Measurements from ENCODE around the gene KIT. TPM values are rescaled to one million over a fixed set of nuclear protein-coding genes. Genes with fewer than 3 reads are reported as not detected.

KIT gene
- total RNA-seq, 1 experiment from 2014 or later = not detected

DNA sequence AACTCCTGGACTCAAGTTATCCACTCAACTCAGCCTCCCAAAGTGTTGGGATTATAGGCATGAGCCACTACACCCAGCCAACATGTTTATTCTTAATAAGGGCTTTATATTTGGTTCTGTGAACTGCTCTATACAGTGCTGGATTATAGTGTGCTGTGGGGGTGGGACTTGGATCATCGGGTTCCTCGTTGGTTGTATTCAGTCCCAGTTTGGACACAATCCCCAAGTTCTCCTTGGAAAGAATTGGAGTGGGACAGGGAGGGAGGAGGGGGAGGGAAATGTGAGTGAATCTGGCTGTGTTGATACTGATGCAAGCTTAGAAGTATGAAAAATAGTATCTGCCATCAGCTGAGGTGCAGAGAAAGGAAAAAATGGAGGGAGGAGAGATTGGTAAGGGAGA, 121.3 kb downstream of the KIT start:
- Mint-ChIP-seq H3K9me3 (ENCODE audit: unreplicated experiment) (no peaks in the 10 kb centered on the region), H3K36me3 (ENCODE audit: insufficient read depth, unreplicated experiment) (no peaks in the 10 kb centered on the region), H3K4me1 (ENCODE audit: insufficient read depth, unreplicated experiment) (no peaks in the 10 kb centered on the region), H3K4me3 (ENCODE audit: unreplicated experiment) (no peak overlapping the region), H3K27me3 (ENCODE audit: insufficient read depth, unreplicated experiment) (peaks cover 11% of the 10 kb centered on the region), H3K27ac (ENCODE audit: low read depth, unreplicated experiment) (no peak overlapping the region)
- POLR2A ChIA-PET = interaction anchor here (1.4 kb wide), 1 partner anchor 12 kb away, joined by 3 read pairs; no protein-coding TSS in a partner anchor
- TF ChIP-seq, protein P1, sequence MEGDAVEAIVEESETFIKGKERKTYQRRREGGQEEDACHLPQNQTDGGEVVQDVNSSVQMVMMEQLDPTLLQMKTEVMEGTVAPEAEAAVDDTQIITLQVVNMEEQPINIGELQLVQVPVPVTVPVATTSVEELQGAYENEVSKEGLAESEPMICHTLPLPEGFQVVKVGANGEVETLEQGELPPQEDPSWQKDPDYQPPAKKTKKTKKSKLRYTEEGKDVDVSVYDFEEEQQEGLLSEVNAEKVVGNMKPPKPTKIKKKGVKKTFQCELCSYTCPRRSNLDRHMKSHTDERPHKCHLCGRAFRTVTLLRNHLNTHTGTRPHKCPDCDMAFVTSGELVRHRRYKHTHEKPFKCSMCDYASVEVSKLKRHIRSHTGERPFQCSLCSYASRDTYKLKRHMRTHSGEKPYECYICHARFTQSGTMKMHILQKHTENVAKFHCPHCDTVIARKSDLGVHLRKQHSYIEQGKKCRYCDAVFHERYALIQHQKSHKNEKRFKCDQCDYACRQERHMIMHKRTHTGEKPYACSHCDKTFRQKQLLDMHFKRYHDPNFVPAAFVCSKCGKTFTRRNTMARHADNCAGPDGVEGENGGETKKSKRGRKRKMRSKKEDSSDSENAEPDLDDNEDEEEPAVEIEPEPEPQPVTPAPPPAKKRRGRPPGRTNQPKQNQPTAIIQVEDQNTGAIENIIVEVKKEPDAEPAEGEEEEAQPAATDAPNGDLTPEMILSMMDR (IDR thresholded peaks at IDR 0.05; ENCODE audit: unreplicated experiment) = no peak
- intact Hi-C loops (cut with micrococcal nuclease) = no loop called here
- no TSS peak for BruUV-seq (replicated peaks)
- CTCF ChIA-PET = no interaction called here
- DNase-seq (ENCODE audit: unreplicated experiment) = no peak

DNA sequence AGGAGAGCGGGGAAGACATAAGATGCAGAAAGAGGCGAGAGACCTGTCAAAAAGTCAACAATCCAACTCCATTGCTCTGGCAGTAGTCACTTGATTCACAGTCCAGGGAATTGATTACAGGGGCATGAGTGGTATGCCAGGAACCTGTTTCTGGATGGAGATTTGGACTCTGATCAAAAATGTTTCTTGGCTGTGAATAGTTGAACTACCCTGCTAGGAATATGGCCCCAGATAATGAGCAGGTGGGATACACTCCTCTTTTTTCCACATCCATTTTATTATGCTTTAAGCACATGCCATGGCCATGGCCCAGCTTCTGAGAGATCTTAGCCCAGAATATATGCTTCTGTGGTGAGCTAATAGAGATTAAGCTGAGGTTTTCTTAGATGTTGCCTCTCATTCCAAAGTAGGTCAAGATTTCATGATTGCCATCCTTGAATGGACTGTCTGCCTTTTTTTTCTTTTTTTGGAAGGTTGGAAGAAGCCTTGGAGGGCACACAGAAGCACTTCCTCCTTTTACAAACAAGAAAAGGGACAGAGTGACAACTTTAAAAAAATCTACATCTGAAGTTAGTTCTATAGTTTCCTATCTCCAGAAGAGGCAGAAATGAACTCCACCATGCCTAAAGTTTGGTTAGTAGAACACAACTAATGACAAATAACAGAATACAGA, 121.9 kb downstream of the KIT start:
- no TSS peak for BruUV-seq (replicated peaks)

GRCh38 chr4:54780149-54780495, 122.4 kb downstream of the KIT start:
- intact Hi-C loops (cut with micrococcal nuclease) = no loop called here

More for the DNA sequence above, 121.9 kb downstream of the KIT start:
- intact Hi-C loops (cut with micrococcal nuclease) = no loop called here
- ChIA-PET POLR2A (no interaction called here), CTCF (no interaction called here)
- Mint-ChIP-seq H3K27ac (ENCODE audit: low read depth, unreplicated experiment) (no peak overlapping the region), H3K4me1 (ENCODE audit: insufficient read depth, unreplicated experiment) (no peaks in the 10 kb centered on the region), H3K36me3 (ENCODE audit: insufficient read depth, unreplicated experiment) (no peaks in the 10 kb centered on the region), H3K27me3 (ENCODE audit: insufficient read depth, unreplicated experiment) (peaks cover 11% of the 10 kb centered on the region), H3K9me3 (ENCODE audit: unreplicated experiment) (no peaks in the 10 kb centered on the region), H3K4me3 (ENCODE audit: unreplicated experiment) (no peak overlapping the region)
- DNase-seq (ENCODE audit: unreplicated experiment) = no peak
- TF ChIP-seq, protein P1 (IDR thresholded peaks at IDR 0.05; ENCODE audit: unreplicated experiment) = no peak

GRCh38 chr4:54781756-54782155, 124.0 kb downstream of the KIT start:
- H3K36me3 Mint-ChIP-seq (ENCODE audit: insufficient read depth, unreplicated experiment) = no peaks in the 10 kb centered on the region
- ChIA-PET POLR2A (no interaction called here), CTCF (no interaction called here)
- no peak overlapping the region for H3K27ac Mint-ChIP-seq (ENCODE audit: low read depth, unreplicated experiment)
- BruUV-seq (replicated peaks) = no TSS peak
- intact Hi-C loops (cut with micrococcal nuclease) = no loop called here
- peaks cover 5% of the 10 kb centered on the region for H3K27me3 Mint-ChIP-seq (ENCODE audit: insufficient read depth, unreplicated experiment)
- no peak overlapping the region for H3K4me3 Mint-ChIP-seq (ENCODE audit: unreplicated experiment)
- H3K9me3 Mint-ChIP-seq (ENCODE audit: unreplicated experiment) = no peaks in the 10 kb centered on the region
- no peaks in the 10 kb centered on the region for H3K4me1 Mint-ChIP-seq (ENCODE audit: insufficient read depth, unreplicated experiment)
- no peak for DNase-seq (ENCODE audit: unreplicated experiment)
- TF ChIP-seq, protein P1 (IDR thresholded peaks at IDR 0.05; ENCODE audit: unreplicated experiment) = no peak

More at GRCh38 chr4:54780149-54780495, 122.4 kb downstream of the KIT start:
- Mint-ChIP-seq H3K27me3 (ENCODE audit: insufficient read depth, unreplicated experiment) (peaks cover 11% of the 10 kb centered on the region), H3K27ac (ENCODE audit: low read depth, unreplicated experiment) (no peak overlapping the region), H3K9me3 (ENCODE audit: unreplicated experiment) (no peaks in the 10 kb centered on the region), H3K36me3 (ENCODE audit: insufficient read depth, unreplicated experiment) (no peaks in the 10 kb centered on the region), H3K4me1 (ENCODE audit: insufficient read depth, unreplicated experiment) (no peaks in the 10 kb centered on the region), H3K4me3 (ENCODE audit: unreplicated experiment) (no peak overlapping the region)
- CTCF ChIA-PET = no interaction called here
- TF ChIP-seq, protein P1 (IDR thresholded peaks at IDR 0.05; ENCODE audit: unreplicated experiment) = no peak
- POLR2A ChIA-PET = no interaction called here
- BruUV-seq (replicated peaks) = no TSS peak
- no peak for DNase-seq (ENCODE audit: unreplicated experiment)
